Astrocyte (in vitro differentiated cells and primary cell): ENCODE results near the gene COL5A2. TPM values are rescaled to one million over a fixed set of nuclear protein-coding genes. Genes with fewer than 3 reads are reported as not detected.
A peak's percentile ranks its signal among the peaks of the same experiment; 100 is the strongest.

Source experiments
- DNase-seq: peaks from one replicate; pipeline ENCODE4 v3.0.0-alpha.2; 2010; ENCODE audit warnings: low read depth
- FAIRE-seq: peaks from 2 replicates; lab custom pipeline; 2011; peaks lifted over from hg19 to GRCh38; lab: Jason Lieb, UNC
- H2AFZ ChIP-seq: 2 replicates; pipeline ENCODE4 v1.6.0; 2012; ENCODE audit warnings: low read depth, low read length, inconsistent platforms
- H3K27ac ChIP-seq: 2 replicates; pipeline ENCODE4 v1.5.1; 2011; ENCODE audit warnings: low read depth, low read length, inconsistent platforms
- H3K27me3 ChIP-seq: 2 replicates; pipeline ENCODE4 v1.6.0; 2011; ENCODE audit warnings: low read length, inconsistent platforms; ENCODE audit not compliant: insufficient read depth
- H3K36me3 ChIP-seq: 2 replicates; pipeline ENCODE4 v1.5.1; 2011; ENCODE audit warnings: low read length, inconsistent platforms; ENCODE audit not compliant: insufficient read depth
- H3K4me1 ChIP-seq: 2 replicates; pipeline ENCODE4 v1.5.1; 2011; ENCODE audit warnings: low read length, inconsistent platforms; ENCODE audit not compliant: insufficient read depth
- H3K4me2 ChIP-seq: 2 replicates; pipeline ENCODE4 v1.6.0; 2012; ENCODE audit warnings: low read length, inconsistent platforms
- H3K4me3 ChIP-seq: 2 replicates; pipeline ENCODE4 v1.5.1; 2011; ENCODE audit warnings: low read depth, mild to moderate bottlenecking, low read length, inconsistent platforms; ENCODE audit not compliant: insufficient read depth
- H3K79me2 ChIP-seq: 2 replicates; pipeline ENCODE4 v1.6.0; 2012; ENCODE audit warnings: mild to moderate bottlenecking, low read length, inconsistent platforms; ENCODE audit not compliant: insufficient read depth
- H3K9ac ChIP-seq: 2 replicates; pipeline ENCODE4 v1.6.0; 2012; ENCODE audit warnings: mild to moderate bottlenecking, low read length, inconsistent platforms
- H3K9me3 ChIP-seq: 2 replicates; pipeline ENCODE4 v1.5.1; 2012; ENCODE audit warnings: low read depth, mild to moderate bottlenecking, low read length, inconsistent platforms; ENCODE audit not compliant: insufficient read depth
- H4K20me1 ChIP-seq: 2 replicates; pipeline ENCODE4 v1.6.0; 2012; ENCODE audit warnings: low read length, inconsistent platforms; ENCODE audit not compliant: insufficient read depth
- H3K27ac Mint-ChIP-seq: one replicate; pipeline ENCODE4 v1.8.0; 2021; ENCODE audit warnings: mild to moderate bottlenecking, mixed read lengths; ENCODE audit not compliant: unreplicated experiment
- H3K27me3 Mint-ChIP-seq: one replicate; pipeline ENCODE4 v1.8.0; 2021; ENCODE audit warnings: low read depth, mixed read lengths; ENCODE audit not compliant: unreplicated experiment
- H3K36me3 Mint-ChIP-seq: one replicate; pipeline ENCODE4 v1.8.0; 2021; ENCODE audit warnings: low read depth, mixed read lengths; ENCODE audit not compliant: unreplicated experiment
- H3K4me1 Mint-ChIP-seq: one replicate; pipeline ENCODE4 v1.8.0; 2021; ENCODE audit warnings: low read depth, mixed read lengths; ENCODE audit not compliant: unreplicated experiment
- H3K4me3 Mint-ChIP-seq: one replicate; pipeline ENCODE4 v1.8.0; 2021; ENCODE audit warnings: mild to moderate bottlenecking, moderate library complexity, mixed read lengths; ENCODE audit not compliant: unreplicated experiment
- H3K9me3 Mint-ChIP-seq: one replicate; pipeline ENCODE4 v1.8.0; 2021; ENCODE audit warnings: mild to moderate bottlenecking, mixed read lengths; ENCODE audit not compliant: unreplicated experiment
- EZH2 ChIP-seq: IDR thresholded peaks from 2 replicates; pipeline ENCODE4 v1.6.1; 2012; ENCODE audit warnings: mild to moderate bottlenecking, low read length, inconsistent platforms; ENCODE audit not compliant: insufficient read depth
- total RNA-seq: library from RNA; stranded (reverse); gene quantifications from 2 replicates; pipeline ENCODE4 v1.2.1, GENCODE V29; 2021
- TF ChIP-seq, protein P1 (sequence below): IDR thresholded peaks from 2 replicates; pipeline ENCODE4 v1.5.1; 2011; ENCODE audit warnings: low read depth, mild to moderate bottlenecking, inconsistent platforms, low read length, moderate library complexity; ENCODE audit not compliant: insufficient read depth

COL5A2 gene
- total RNA-seq, 1 donor from 2014 or later, result 429 TPM

DNA sequence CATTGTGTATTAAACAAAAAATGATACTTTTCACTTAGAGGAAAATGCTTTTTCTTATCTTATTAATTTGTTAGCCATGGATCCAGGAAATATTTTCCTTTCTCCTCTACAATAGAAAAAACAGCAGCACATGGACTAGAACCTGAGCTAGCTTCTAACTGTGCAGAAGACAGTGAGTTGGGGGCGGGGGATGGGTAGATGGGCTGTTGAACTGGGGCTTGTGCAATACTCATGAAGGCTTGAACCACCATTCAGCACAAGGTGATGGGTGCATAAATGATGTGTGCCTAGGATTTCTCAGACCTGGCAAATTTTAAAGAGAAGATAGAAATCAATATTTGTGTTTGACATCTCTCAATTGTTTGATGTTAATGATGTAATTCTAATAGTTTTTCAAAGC, 42.0 kb downstream of the COL5A2 start:
- no peaks in the 10 kb centered on the region for H3K27me3 Mint-ChIP-seq
- peaks cover 98% of the 10 kb centered on the region for H3K79me2 ChIP-seq
- FAIRE-seq, result no peak

DNA sequence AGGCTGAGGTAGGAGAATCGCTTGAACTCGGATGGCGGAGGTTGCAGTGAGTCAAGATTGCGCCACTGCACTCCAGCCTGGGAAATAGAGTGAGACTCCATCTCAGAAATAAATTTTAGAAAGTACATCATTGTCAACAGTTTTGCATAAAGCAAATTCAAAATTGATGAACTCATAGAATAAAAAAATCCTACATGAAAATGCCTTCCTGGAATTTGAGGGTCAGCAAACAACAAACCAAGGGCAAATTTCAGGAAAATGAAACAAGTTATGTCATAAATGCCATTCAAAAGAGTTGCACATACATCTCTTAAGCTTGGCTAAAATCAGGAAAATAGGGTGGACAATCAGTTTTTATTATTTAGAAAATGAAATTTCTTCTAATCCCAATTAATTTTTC, 45.1 kb downstream of the COL5A2 start:
- TF ChIP-seq, protein P1, sequence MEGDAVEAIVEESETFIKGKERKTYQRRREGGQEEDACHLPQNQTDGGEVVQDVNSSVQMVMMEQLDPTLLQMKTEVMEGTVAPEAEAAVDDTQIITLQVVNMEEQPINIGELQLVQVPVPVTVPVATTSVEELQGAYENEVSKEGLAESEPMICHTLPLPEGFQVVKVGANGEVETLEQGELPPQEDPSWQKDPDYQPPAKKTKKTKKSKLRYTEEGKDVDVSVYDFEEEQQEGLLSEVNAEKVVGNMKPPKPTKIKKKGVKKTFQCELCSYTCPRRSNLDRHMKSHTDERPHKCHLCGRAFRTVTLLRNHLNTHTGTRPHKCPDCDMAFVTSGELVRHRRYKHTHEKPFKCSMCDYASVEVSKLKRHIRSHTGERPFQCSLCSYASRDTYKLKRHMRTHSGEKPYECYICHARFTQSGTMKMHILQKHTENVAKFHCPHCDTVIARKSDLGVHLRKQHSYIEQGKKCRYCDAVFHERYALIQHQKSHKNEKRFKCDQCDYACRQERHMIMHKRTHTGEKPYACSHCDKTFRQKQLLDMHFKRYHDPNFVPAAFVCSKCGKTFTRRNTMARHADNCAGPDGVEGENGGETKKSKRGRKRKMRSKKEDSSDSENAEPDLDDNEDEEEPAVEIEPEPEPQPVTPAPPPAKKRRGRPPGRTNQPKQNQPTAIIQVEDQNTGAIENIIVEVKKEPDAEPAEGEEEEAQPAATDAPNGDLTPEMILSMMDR, result no peak
- no peak for TF ChIP-seq EZH2
- Mint-ChIP-seq H3K9me3 (no peaks in the 10 kb centered on the region), H3K4me1 (peaks cover 27% of the 10 kb centered on the region), H3K27ac (no peak overlapping the region), H3K36me3 (peaks cover 7% of the 10 kb centered on the region), H3K27me3 (no peaks in the 10 kb centered on the region), H3K4me3 (no peak overlapping the region)
- DNase-seq, result no peak
- peaks cover 93% of the 10 kb centered on the region for H3K79me2 ChIP-seq
- H3K4me3 ChIP-seq, result no peak overlapping the region
- FAIRE-seq, result no peak
- H3K9me3 ChIP-seq, result no peaks in the 10 kb centered on the region
- no peak overlapping the region for H3K27ac ChIP-seq
- peaks cover 12% of the 10 kb centered on the region for H4K20me1 ChIP-seq
- H2AFZ ChIP-seq, result no peak overlapping the region
- no peaks in the 10 kb centered on the region for H3K27me3 ChIP-seq
- peaks cover 4% of the 10 kb centered on the region for H3K36me3 ChIP-seq
- no peak overlapping the region for H3K4me2 ChIP-seq
- H3K9ac ChIP-seq, result no peak overlapping the region
- H3K4me1 ChIP-seq, result peaks cover 15% of the 10 kb centered on the region

More for the DNA sequence above, 42.0 kb downstream of the COL5A2 start:
- Histone ChIP-seq H3K27ac (no peak overlapping the region), H3K4me2 (no peak overlapping the region), H3K27me3 (no peaks in the 10 kb centered on the region), H4K20me1 (peaks cover 15% of the 10 kb centered on the region), H2AFZ (no peak overlapping the region), H3K36me3 (peaks cover 4% of the 10 kb centered on the region), H3K9ac (no peak overlapping the region), H3K4me1 (no peaks in the 10 kb centered on the region), H3K9me3 (no peaks in the 10 kb centered on the region), H3K4me3 (no peak overlapping the region)
- H3K4me3 Mint-ChIP-seq, result no peak overlapping the region
- H3K27ac Mint-ChIP-seq, result no peak overlapping the region
- peaks cover 8% of the 10 kb centered on the region for H3K4me1 Mint-ChIP-seq
- H3K36me3 Mint-ChIP-seq, result peaks cover 5% of the 10 kb centered on the region
- TF ChIP-seq, protein P1, result no peak
- no peak for TF ChIP-seq EZH2
- no peaks in the 10 kb centered on the region for H3K9me3 Mint-ChIP-seq
- no peak for DNase-seq

DNA sequence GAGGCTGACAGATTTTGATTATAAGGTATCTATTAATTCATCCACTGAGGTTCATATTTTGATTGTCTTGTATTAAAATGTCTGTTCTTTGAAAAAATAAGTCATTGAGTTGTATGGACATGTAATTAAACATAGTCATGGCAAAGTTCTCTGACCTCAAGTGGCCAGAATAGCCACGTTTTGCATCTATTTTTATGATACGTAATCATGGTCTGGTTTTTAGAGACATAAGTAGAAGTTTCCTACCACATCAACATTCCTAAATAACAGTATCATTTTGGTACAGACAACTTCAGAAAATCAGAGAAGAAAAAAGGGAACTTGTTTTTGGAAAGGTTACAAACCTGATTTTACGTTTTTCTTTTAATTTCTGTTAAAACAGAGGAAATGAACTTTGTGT, 47.6 kb downstream of the COL5A2 start:
- H3K36me3 Mint-ChIP-seq, result peaks cover 8% of the 10 kb centered on the region
- H3K9ac ChIP-seq, result no peak overlapping the region
- peaks cover 4% of the 10 kb centered on the region for H3K36me3 ChIP-seq
- no peak overlapping the region for H3K4me3 ChIP-seq
- peaks cover 42% of the 10 kb centered on the region for H3K4me1 Mint-ChIP-seq
- no peaks in the 10 kb centered on the region for H4K20me1 ChIP-seq
- no peak overlapping the region for H3K4me3 Mint-ChIP-seq
- H3K27ac Mint-ChIP-seq, result peak overlapping the region; percentile 53
- H3K79me2 ChIP-seq, result peaks cover 93% of the 10 kb centered on the region
- DNase-seq, result peak; percentile 76
- FAIRE-seq, result peak; percentile 81
- no peaks in the 10 kb centered on the region for H3K27me3 ChIP-seq
- H3K4me2 ChIP-seq, result no peak overlapping the region
- TF ChIP-seq, protein P1, result no peak
- no peak for TF ChIP-seq EZH2
- no peaks in the 10 kb centered on the region for H3K27me3 Mint-ChIP-seq
- peaks cover 28% of the 10 kb centered on the region for H3K4me1 ChIP-seq
- H2AFZ ChIP-seq, result no peak overlapping the region
- H3K9me3 ChIP-seq, result no peaks in the 10 kb centered on the region
- no peaks in the 10 kb centered on the region for H3K9me3 Mint-ChIP-seq
- H3K27ac ChIP-seq, result peak overlapping the region; percentile 97
